IMR-90 (cell line): ENCODE results near the gene GNG12. TPM values are rescaled to one million over a fixed set of nuclear protein-coding genes. Genes with fewer than 3 reads are reported as not detected.
A peak's percentile ranks its signal among the peaks of the same experiment; 100 is the strongest.

Experiments used
- ATAC-seq: fragments of 200-7000 bp; cut with Tn5 transposase; 2 replicates; pipeline ENCODE4 v1.9.1; 2020; ENCODE audit warnings: low read depth, mild to moderate bottlenecking, moderate library complexity
- BruUV-seq: library from RNA; stranded (reverse); fragments of 400-500 nt; replicated peaks from 2 replicates; lab custom pipeline; 2021; lab: Mats Ljungman, UMichigan
- CTCF ChIA-PET: fragments of 300-600 bp; formaldehyde crosslinking; extraction: SDS; loops from one replicate; lab custom pipeline; 2021; ENCODE audit warnings: antibody characterized with exemption; lab: Yijun Ruan, JAX
- POLR2A ChIA-PET: fragments of 300-600 bp; sonication (Branson Sonifier 250); formaldehyde crosslinking; loops from one replicate; lab custom pipeline; 2022; ENCODE audit warnings: antibody characterized with exemption; ENCODE audit not compliant: unreplicated experiment; lab: Charles Lee
- DNase-seq: peaks from one replicate; pipeline ENCODE4 v3.0.0; 2013
- H2AFZ ChIP-seq: replicated peaks from 2 replicates; pipeline ENCODE3; 2013; ENCODE audit warnings: low read length, mild to moderate bottlenecking; ENCODE audit not compliant: poor library complexity
- H2AK5ac ChIP-seq: 2 replicates; pipeline ENCODE4 v1.6.1; 2013; ENCODE audit warnings: low read depth, low read length, inconsistent platforms
- H2AK9ac ChIP-seq: replicated peaks from 2 replicates; pipeline ENCODE3; 2013; ENCODE audit warnings: mild to moderate bottlenecking, low read depth, low read length, moderate library complexity; ENCODE audit not compliant: poor library complexity
- H2BK120ac ChIP-seq: 2 replicates; pipeline ENCODE4 v1.6.1; 2013; ENCODE audit warnings: low read depth, low read length, inconsistent platforms
- H2BK15ac ChIP-seq: 3 replicates; pipeline ENCODE4 v1.6.1; 2013; ENCODE audit warnings: low read depth, low read length, inconsistent platforms
- H2BK20ac ChIP-seq: 2 replicates; pipeline ENCODE4 v1.6.1; 2013; ENCODE audit warnings: low read depth, mild to moderate bottlenecking, inconsistent platforms, low read length, moderate library complexity
- H2BK5ac ChIP-seq: 2 replicates; pipeline ENCODE4 v1.6.1; 2013; ENCODE audit warnings: mild to moderate bottlenecking, low read depth, low read length, inconsistent platforms; ENCODE audit not compliant: poor library complexity, severe bottlenecking
- H3K14ac ChIP-seq: replicated peaks from 2 replicates; pipeline ENCODE4 v1.6.1; 2013; ENCODE audit warnings: low read depth, low read length, inconsistent platforms
- H3K18ac ChIP-seq: 2 replicates; pipeline ENCODE4 v1.6.1; 2013; ENCODE audit warnings: low read depth, low read length, control low read depth
- H3K23ac ChIP-seq: 2 replicates; pipeline ENCODE4 v1.6.1; 2013; ENCODE audit warnings: low read depth, low read length, inconsistent platforms
- H3K27ac ChIP-seq: 2 replicates; pipeline ENCODE4 v1.5.1; 2013; ENCODE audit warnings: mild to moderate bottlenecking, control low read depth, low read length; ENCODE audit not compliant: insufficient read depth
- H3K27me3 ChIP-seq: 2 replicates; pipeline ENCODE4 v1.6.1; 2013; ENCODE audit warnings: low read length; ENCODE audit not compliant: control insufficient read depth, insufficient read depth
- H3K36me3 ChIP-seq: 2 replicates; pipeline ENCODE4 v1.6.1; 2013; ENCODE audit warnings: low read length, mixed read lengths; ENCODE audit not compliant: control insufficient read depth, insufficient read depth
- H3K4ac ChIP-seq: 2 replicates; pipeline ENCODE4 v1.6.1; 2013; ENCODE audit warnings: low read depth, low read length, inconsistent platforms
- H3K4me1 ChIP-seq: 2 replicates; pipeline ENCODE4 v1.6.1; 2013; ENCODE audit warnings: low read length, mixed read lengths; ENCODE audit not compliant: control insufficient read depth, insufficient read depth
- H3K4me2 ChIP-seq: 2 replicates; pipeline ENCODE4 v1.6.1; 2013; ENCODE audit warnings: low read depth, mild to moderate bottlenecking, control low read depth, low read length, moderate library complexity
- H3K4me3 ChIP-seq: 2 replicates; pipeline ENCODE4 v1.5.1; 2013; ENCODE audit warnings: low read depth, mild to moderate bottlenecking, control low read depth, low read length, moderate library complexity; ENCODE audit not compliant: insufficient read depth
- H3K56ac ChIP-seq: 2 replicates; pipeline ENCODE4 v1.6.1; 2013; ENCODE audit warnings: low read length, inconsistent platforms; ENCODE audit not compliant: insufficient read depth; ENCODE audit errors: extremely low read depth
- H3K79me1 ChIP-seq, 2 experiments: 2 replicates each; pipeline ENCODE4 v1.6.1; 2013; ENCODE audit warnings: low read length in 2 of 2, inconsistent platforms in 1 of 2, low read depth in 1 of 2
- H3K9ac ChIP-seq: 2 replicates; pipeline ENCODE4 v1.6.1; 2013; ENCODE audit warnings: low read depth, low read length, control low read depth
- H3K9me1 ChIP-seq: 2 replicates; pipeline ENCODE4 v1.6.1; 2013; ENCODE audit warnings: low read length, inconsistent platforms; ENCODE audit not compliant: insufficient read depth
- H3K9me3 ChIP-seq: 2 replicates; pipeline ENCODE4 v1.6.1; 2013; ENCODE audit warnings: low read length; ENCODE audit not compliant: control insufficient read depth, insufficient read depth
- H4K20me1 ChIP-seq: 2 replicates; pipeline ENCODE4 v1.6.1; 2013; ENCODE audit warnings: low read length, inconsistent platforms; ENCODE audit not compliant: insufficient read depth
- H4K5ac ChIP-seq: 2 replicates; pipeline ENCODE4 v1.6.1; 2013; ENCODE audit warnings: mild to moderate bottlenecking, low read depth, low read length, control low read depth
- H4K8ac ChIP-seq, 2 experiments: 2 replicates each; pipeline ENCODE4 v1.6.1; 2013; ENCODE audit warnings: low read depth in 2 of 2, low read length in 2 of 2, control low read depth in 1 of 2, inconsistent platforms in 1 of 2
- H4K91ac ChIP-seq: 2 replicates; pipeline ENCODE4 v1.6.1; 2013; ENCODE audit warnings: low read depth, low read length, inconsistent platforms; ENCODE audit not compliant: insufficient read depth
- BHLHE40 ChIP-seq: fragments of 150-350 bp; IDR thresholded peaks from 2 replicates; pipeline ENCODE4 v1.6.1; 2016; ENCODE audit warnings: mild to moderate bottlenecking, low read depth, low read length
- CEBPB ChIP-seq: IDR thresholded peaks from 2 replicates; pipeline ENCODE4 v1.6.1; 2012; ENCODE audit warnings: low read depth, low read length, improper control_type of control experiment
- CHD1 ChIP-seq: IDR thresholded peaks from 2 replicates; pipeline ENCODE4 v1.6.1; 2012; ENCODE audit warnings: low read depth, low read length, improper control_type of control experiment
- CTCF ChIP-seq: conservative IDR thresholded peaks from 2 replicates; pipeline ENCODE4 v1.5.1; 2012; ENCODE audit warnings: mild to moderate bottlenecking, low read depth, low read length, improper control_type of control experiment
- ELK1 ChIP-seq: fragments of 150-350 bp; IDR thresholded peaks from 2 replicates; pipeline ENCODE4 v1.6.1; 2016; ENCODE audit warnings: low read depth, mild to moderate bottlenecking, low read length, moderate library complexity, borderline replicate concordance
- FOS ChIP-seq: fragments of 150-350 bp; IDR thresholded peaks from 2 replicates; pipeline ENCODE4 v1.6.1; 2016; ENCODE audit warnings: low read depth, low read length
- MAFK ChIP-seq: IDR thresholded peaks from 2 replicates; pipeline ENCODE4 v1.6.1; 2012; ENCODE audit warnings: low read depth, low read length, improper control_type of control experiment
- MAZ ChIP-seq: IDR thresholded peaks from 2 replicates; pipeline ENCODE4 v1.6.1; 2012; ENCODE audit warnings: low read depth, mild to moderate bottlenecking, low read length, improper control_type of control experiment, moderate library complexity, borderline replicate concordance
- MXI1 ChIP-seq: IDR thresholded peaks from 2 replicates; pipeline ENCODE4 v1.6.1; 2012; ENCODE audit warnings: low read depth, mild to moderate bottlenecking, low read length, moderate library complexity, borderline replicate concordance
- NFE2L2 ChIP-seq: fragments of 150-350 bp; IDR thresholded peaks from 2 replicates; pipeline ENCODE4 v1.6.1; 2016; ENCODE audit warnings: low read depth, mild to moderate bottlenecking, low read length
- POLR2A ChIP-seq: IDR thresholded peaks from 2 replicates; pipeline ENCODE4 v1.6.1; 2012; ENCODE audit warnings: mild to moderate bottlenecking, low read depth, low read length
- RAD21 ChIP-seq: IDR thresholded peaks from 2 replicates; pipeline ENCODE4 v1.6.1; 2012; ENCODE audit warnings: low read length, improper control_type of control experiment
- RCOR1 ChIP-seq: IDR thresholded peaks from 2 replicates; pipeline ENCODE4 v1.6.1; 2012; ENCODE audit warnings: mild to moderate bottlenecking, low read length, improper control_type of control experiment; ENCODE audit not compliant: insufficient replicate concordance
- RFX5 ChIP-seq: IDR thresholded peaks from 2 replicates; pipeline ENCODE4 v1.8.0; 2012; ENCODE audit warnings: low read depth, mild to moderate bottlenecking, low read length, moderate library complexity
- SMC3 ChIP-seq: fragments of 150-350 bp; IDR thresholded peaks from 2 replicates; pipeline ENCODE4 v1.6.1; 2016; ENCODE audit warnings: low read depth, mild to moderate bottlenecking, antibody characterized with exemption, low read length, moderate library complexity
- USF2 ChIP-seq: fragments of 150-350 bp; IDR thresholded peaks from 2 replicates; pipeline ENCODE4 v1.6.1; 2017; ENCODE audit warnings: mild to moderate bottlenecking, antibody characterized with exemption, low read length, low read depth
- WGBS, 2 experiments: methylation state at CpG; one replicate each; pipeline versions ENCODE4 v1.1.5 to v1.1.7; 2013; ENCODE audit warnings: missing lambda C conversion rate in 2 of 2; ENCODE audit not compliant: insufficient read length in 1 of 2; ENCODE audit errors: extremely low coverage in 2 of 2; 5-methylcytosine and 5-hydroxymethylcytosine counted together
- dilution Hi-C: fragments of 300-500 bp; cut with HindIII; formaldehyde crosslinking; loops from one replicate; pipeline ENCODE4 v1.14.3; 2018; ENCODE audit warnings: low sequenced_read_pairs; ENCODE audit not compliant: unreplicated experiment
- in situ Hi-C: fragments of 300-500 bp; cut with MboI; formaldehyde crosslinking; loops from 3 replicates; pipeline ENCODE4 v1.14.3; 2019; ENCODE audit warnings: low sequenced_read_pairs, inconsistent platforms, mixed read lengths
- intact Hi-C: fragments of 100-400 bp; cut with micrococcal nuclease; formaldehyde crosslinking; loops from 2 replicates; pipeline ENCODE4 v1.10.0; 2022
- polyA plus RNA-seq, 3 experiments: library from polyadenylated mRNA; depleted of rRNA; stranded (reverse); fragments of >200 nt; gene quantifications; 2 replicates each; pipeline ENCODE4 v1.2.3, GENCODE V29; 2012; ENCODE audit warnings: low replicate concordance in 1 of 3
- total RNA-seq: library from RNA; depleted of rRNA; stranded (reverse); fragments of >200 nt; gene quantifications from 2 replicates; pipeline ENCODE4 v1.2.3, GENCODE V29; 2012

GNG12 gene
- total and polyA plus RNA-seq, 2 of the 4 experiments (the other 2 are of a cell fraction): 92.3 to 132 TPM

- 0 out of 2 replicates have a peak overlapping the region, but pooled peaks have one; percentile 26 for H2BK120ac ChIP-seq
- H2BK5ac ChIP-seq: no peak overlapping the region
- no peak overlapping the region for H2BK15ac ChIP-seq
- no CpG with 5 or more reads among the region's 2 CpGs for WGBS, 2 experiments
- H3K14ac ChIP-seq: no peak overlapping the region
- peaks cover 5% of the 10 kb centered on the region for H4K20me1 ChIP-seq
- in situ Hi-C loops: loop anchor here (25.0 kb wide), 1 partner anchor 118 kb away; no protein-coding TSS in a partner anchor
- no peak overlapping the region for H3K4me3 ChIP-seq
- no peak overlapping the region for H2AK5ac ChIP-seq
- H3K79me1 ChIP-seq: peaks cover 0 to 12% of the 10 kb centered on the region in 2 experiments; a peak in 2 of 4 replicates
- intact Hi-C loops: no loop called here
- peak overlapping the region; percentile 16; the same call in 1 of the 2 replicates for H2BK20ac ChIP-seq
- TF ChIP-seq FOS (no peak), BHLHE40 (no peak), RAD21 (no peak), MXI1 (no peak), RCOR1 (no peak), POLR2A (no peak), USF2 (no peak), SMC3 (no peak), CEBPB (no peak), ELK1 (no peak), NFE2L2 (no peak), MAZ (no peak), CTCF (no peak), CHD1 (no peak), MAFK (no peak), RFX5 (no peak)
- peaks cover 3% of the 10 kb centered on the region for H3K9me1 ChIP-seq
- H3K4me1 ChIP-seq: peaks cover 8% of the 10 kb centered on the region
- H3K4ac ChIP-seq: no peak overlapping the region
- H3K4me2 ChIP-seq: no peak overlapping the region
- H3K27ac ChIP-seq: no peak overlapping the region
- no peak overlapping the region for H3K9ac ChIP-seq
- H2AK9ac ChIP-seq: no peak overlapping the region
- DNase-seq (no peak), ATAC-seq (no peak)
- H3K23ac ChIP-seq: no peak overlapping the region
- no peaks in the 10 kb centered on the region for H3K27me3 ChIP-seq
- BruUV-seq: no TSS peak
- H4K5ac ChIP-seq: no peak overlapping the region
- ChIA-PET CTCF (no interaction called here), POLR2A (no interaction called here)
- H3K56ac ChIP-seq: no peak overlapping the region
- H4K91ac ChIP-seq: no peak overlapping the region
- H4K8ac ChIP-seq: no peak overlapping the region
- H3K18ac ChIP-seq: no peak overlapping the region
- no peaks in the 10 kb centered on the region for H3K9me3 ChIP-seq
- H2AFZ ChIP-seq: no peak overlapping the region
- dilution Hi-C loops: no loop called here
- H3K36me3 ChIP-seq: no peaks in the 10 kb centered on the region
These were observed 152.8 kb downstream of the GNG12 start for GRCh38 chr1:67680486-67680885.
